Measurements from ENCODE around the gene TP53AIP1.
A peak's percentile ranks its signal among the peaks of the same experiment; 100 is the strongest.
"Not testable (repeated sequence)": the region's sequence is repeated elsewhere in the genome, so short reads cannot be mapped to it uniquely, and the experiment has no call there.

Gene TP53AIP1

DNA sequence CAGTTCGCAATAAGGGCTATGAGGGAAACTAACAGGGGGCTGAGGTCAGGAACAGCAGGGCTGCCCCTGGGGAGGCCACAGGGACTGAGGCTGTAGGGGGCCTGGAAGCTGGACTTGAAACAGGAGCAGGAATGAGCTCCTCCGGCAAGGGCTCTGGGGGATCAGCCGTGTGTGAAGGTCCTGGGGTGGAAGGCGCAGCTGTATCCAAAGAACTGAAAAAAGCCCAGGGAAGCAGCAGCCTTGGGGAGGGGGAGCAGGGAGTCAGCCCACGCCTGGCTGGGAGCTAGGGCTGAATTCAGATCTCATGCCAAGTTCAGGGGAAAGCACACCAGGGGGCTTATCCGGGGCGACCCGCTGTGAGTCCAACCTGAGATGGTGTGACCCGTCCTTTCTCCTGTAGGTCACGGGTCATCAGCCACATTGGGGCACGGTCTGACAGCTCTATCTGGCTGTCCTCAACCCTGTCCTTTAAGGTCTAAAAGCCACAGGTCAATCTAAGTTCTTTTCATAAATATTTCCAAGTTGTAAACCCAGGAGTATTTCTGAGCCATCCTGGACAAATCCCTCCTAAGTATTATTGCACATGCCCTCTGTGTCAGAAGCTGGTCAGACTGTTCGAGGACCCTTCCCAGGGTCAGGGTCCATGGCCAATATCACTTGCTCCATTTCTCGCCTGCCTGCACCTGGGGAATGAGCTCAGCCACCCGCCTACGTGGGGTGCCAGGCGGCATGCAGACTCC, 18.0 kb downstream of the TP53AIP1 start:
- DNase-seq, result no peak

DNA sequence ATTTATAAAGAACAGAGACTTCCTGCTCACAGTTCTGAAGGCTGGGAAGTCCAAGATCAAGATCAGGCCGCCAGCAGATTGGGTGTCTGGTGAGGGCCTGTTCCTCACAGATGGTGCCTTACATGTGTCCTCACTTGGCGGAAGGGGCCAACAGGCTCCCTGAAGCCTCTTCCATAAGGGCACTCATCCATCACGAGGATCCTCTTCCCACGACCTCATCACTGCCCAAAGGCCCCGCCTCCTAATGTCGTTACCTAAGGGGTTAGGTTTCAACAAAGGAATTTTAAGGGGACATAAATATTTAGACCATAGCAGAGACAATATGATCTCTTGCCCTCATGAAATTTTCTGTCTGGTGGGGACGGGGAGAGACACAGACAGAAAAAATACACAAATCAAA, 18.6 kb downstream of the TP53AIP1 start:
- no peak for DNase-seq

- DNase-seq, result no peak
These were observed 20.9 kb downstream of the TP53AIP1 start for GRCh38 chr11:128921793-128922192.

DNA sequence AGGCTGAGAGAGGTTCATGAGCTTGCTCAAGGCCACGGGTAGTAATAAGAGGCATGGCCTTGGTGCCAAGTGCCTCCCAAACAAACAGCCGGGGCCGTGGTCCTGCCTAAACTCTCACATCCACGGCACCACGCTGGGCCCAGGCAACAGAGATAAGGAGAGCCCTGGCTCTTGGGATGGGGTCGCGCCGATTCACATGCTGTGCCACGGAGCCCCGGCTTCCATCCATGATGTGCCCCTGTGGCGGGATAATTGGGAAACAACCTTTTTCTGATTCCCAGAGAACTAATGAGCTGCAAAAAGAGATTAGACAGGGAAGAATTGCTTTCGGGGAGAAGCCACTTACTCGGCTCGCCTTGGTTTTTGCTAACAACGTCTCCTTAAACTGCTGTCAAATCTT, 22.0 kb downstream of the TP53AIP1 start:
- DNase-seq, result no peak

DNA sequence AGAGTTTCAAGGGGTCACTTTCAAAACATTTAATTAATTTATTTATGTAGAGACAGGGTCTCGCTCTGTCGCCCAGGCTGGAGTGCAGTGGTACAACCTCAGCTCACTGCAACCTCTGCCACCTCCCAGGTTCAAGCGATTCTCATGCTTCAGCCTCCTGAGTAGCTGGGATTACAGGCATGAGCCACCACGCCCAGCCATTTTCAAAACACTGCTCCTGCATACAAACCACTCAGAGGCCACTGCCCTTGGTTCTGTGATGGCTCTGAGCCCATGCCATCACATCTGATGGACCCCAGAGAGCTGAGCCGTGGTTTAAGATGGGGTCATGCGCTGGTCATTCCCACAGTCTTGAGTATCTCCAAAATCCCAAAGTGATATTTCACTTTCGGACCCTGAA, 23.0 kb downstream of the TP53AIP1 start:
- DNase-seq, result not testable (repeated sequence)

- no peak for DNase-seq
These were observed 23.5 kb downstream of the TP53AIP1 start for GRCh38 chr11:128919216-128919615.

DNA sequence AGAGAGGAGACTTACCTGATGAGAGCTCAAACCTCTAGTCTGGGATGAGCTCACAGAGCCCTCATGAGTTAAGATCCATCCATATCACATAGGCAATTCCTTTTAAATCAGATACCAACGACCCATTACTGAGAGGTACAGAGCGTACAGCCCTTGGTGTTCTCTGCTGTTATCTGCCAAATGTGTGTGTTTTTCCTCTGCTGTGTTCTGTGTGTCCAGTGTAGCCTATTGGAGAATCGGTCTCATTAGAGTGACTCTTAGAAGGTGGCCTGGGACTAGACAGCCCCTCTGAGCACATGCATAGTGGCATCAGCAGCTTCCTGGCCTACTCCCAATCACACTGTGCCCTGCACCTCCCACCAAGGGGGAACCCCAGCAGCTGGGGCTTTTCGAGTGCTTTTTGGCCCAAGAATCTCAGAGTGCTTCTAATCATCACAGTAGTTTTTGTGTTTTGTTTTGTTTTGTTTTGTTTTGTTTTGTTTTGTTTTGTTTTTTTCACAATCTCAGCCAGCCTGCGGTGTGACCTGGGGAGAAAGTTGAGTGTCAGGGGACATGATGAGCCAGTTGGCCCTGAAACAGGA, 25.4 kb downstream of the TP53AIP1 start:
- DNase-seq, result no peak

GRCh38 chr11:128916681-128917080, 26.0 kb downstream of the TP53AIP1 start:
- no peak for DNase-seq

- no peak for DNase-seq
These were observed 26.6 kb downstream of the TP53AIP1 start for GRCh38 chr11:128916037-128916572.

DNA sequence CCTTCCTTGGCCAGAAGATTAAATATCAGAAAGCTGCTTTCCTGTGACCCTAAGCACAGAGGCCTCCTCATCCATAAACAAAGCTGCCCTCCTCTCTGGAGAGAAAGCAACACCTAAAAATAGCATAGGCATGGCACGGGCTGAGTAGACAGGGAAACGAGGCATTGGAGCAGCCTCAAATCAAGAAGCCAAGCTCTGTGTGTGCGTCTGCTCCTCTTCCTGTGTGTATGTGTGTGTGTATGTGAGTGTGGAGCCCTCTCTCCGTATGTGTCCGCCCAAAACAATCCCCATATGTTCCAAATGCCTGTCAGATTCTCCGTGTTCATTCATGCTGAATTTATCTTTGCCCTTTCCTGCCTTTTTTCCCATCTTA, 27.5 kb downstream of the TP53AIP1 start:
- DNase-seq, result no peak

DNA sequence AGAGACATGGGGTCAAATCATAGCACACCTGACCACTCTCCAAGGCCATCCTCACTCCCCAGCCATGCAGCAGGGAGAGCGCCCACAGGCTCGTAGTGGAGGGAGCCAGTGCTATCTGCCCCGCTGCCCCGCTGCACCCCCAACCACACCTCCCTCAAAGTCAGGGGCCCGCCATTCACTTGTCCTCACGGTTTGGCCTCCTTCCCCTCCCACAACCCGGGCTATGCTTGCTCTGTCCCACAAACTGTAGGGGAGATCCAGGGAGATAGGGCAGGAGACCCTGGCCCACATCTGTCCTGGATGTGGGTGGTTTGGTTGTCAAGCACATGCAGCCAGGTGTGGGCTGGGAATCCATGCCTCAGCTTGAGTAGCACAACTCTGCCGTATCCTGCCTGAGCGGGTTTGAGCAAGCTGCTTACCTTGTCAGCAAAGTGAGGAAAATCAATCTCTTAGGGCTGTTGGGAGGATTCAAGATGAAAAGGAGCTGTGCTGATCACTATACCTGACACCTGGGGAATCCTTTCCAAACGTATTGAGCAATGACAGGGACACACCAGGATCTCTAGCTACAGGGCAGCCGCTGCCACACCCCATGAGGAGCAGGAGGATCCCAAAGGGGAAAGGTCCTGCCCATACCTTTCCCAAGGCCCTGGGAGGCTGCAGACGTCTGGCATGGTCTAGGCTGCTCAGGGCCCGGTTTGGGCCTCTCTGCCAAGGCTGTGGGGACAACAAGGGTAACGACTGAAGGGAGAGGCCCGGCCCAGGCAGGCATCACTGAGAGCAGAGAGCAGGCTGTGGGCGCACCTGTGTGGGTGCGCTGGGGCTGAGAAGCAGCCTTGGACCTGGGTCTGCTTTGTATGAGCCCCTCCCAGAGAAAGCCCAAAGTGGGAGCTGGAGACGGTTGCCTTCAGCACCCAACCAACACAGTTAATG, 28.2 kb downstream of the TP53AIP1 start:
- no peak for DNase-seq

DNA sequence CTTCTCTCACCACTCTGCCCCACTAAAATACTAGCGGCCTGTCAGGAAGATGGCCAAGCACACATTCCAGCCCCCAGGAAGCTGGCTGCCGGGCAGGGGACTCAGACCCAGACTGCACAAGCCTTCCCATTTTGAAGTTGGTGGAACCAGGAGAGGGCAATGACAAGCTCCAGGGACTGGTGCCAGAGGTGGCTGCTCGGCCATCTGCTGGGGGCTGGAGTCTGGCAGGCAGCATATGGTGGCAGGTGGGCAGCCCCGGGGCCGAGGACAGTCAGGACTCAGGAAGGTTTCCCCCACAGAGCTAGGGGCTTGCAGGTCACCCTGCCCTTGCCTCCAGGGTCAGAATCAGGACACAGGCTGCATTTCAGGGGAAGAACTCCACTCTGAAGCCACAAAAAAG, 28.9 kb downstream of the TP53AIP1 start:
- DNase-seq, result no peak

DNA sequence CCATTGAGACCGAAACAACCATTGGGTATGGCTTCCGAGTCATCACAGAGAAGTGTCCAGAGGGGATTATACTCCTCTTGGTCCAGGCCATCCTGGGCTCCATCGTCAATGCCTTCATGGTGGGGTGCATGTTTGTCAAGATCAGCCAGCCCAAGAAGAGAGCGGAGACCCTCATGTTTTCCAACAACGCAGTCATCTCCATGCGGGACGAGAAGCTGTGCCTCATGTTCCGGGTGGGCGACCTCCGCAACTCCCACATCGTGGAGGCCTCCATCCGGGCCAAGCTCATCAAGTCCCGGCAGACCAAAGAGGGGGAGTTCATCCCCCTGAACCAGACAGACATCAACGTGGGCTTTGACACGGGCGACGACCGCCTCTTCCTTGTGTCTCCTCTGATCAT, 31.0 kb downstream of the TP53AIP1 start:
- DNase-seq, result no peak

GRCh38 chr11:128911239-128911638, 31.4 kb downstream of the TP53AIP1 start:
- DNase-seq, result no peak

- DNase-seq, result no peak
These were observed 32.1 kb downstream of the TP53AIP1 start for GRCh38 chr11:128910576-128910975.

DNA sequence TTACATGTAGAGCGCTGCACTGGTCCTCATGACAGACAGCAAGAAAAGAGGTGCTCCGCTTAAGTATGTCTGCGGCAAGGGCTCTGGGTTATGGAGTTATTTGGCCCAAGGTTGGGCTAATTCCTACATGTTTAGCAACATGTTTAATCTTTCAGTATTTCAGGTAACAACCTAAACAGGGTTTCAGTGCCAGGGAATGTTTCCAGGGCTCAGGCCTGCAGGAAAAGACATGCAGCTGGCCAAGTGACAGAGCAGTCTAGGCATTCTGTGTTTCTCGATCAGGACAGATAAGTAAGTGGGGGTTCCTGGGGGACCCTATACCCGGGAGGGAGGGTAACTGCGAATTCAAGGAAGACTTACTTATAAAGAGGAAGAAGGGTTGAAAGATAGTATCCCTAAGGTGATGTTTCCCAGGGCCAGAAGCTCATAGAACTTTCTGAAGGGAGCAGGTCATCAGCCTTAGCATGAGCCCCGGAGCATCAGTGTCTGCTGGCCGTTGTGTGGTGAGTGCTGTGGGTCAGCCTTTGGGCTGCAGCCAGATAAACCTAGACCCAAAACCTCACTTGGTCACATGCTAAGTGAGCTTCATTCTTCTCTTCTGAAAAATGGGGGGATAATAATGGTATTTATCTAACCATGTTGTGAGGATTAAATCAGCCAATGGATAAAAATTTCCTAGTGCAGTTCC, 33.1 kb downstream of the TP53AIP1 start:
- DNase-seq, result no peak

- no peak for DNase-seq
These were observed 34.1 kb downstream of the TP53AIP1 start for GRCh38 chr11:128908391-128909246.

DNA sequence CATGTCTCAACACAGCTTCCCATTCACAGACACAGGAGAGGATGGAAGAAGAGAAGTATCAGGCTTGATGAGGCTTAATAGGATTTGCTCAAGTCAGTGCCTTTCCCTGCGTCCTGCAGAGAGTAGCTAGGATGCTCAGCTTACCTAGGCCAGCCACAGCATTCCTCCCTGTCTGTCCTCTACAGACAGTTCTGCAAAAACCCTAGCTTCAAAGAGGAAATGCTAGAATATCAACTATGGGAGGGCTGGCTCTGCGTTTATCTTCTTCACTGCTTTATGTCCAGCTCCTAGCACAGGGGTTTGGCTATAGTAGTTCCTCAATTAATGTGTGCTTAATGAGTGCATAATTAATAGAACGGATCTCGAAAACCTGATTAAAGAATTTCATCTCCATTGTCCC, 35.1 kb downstream of the TP53AIP1 start:
- DNase-seq, result no peak

DNA sequence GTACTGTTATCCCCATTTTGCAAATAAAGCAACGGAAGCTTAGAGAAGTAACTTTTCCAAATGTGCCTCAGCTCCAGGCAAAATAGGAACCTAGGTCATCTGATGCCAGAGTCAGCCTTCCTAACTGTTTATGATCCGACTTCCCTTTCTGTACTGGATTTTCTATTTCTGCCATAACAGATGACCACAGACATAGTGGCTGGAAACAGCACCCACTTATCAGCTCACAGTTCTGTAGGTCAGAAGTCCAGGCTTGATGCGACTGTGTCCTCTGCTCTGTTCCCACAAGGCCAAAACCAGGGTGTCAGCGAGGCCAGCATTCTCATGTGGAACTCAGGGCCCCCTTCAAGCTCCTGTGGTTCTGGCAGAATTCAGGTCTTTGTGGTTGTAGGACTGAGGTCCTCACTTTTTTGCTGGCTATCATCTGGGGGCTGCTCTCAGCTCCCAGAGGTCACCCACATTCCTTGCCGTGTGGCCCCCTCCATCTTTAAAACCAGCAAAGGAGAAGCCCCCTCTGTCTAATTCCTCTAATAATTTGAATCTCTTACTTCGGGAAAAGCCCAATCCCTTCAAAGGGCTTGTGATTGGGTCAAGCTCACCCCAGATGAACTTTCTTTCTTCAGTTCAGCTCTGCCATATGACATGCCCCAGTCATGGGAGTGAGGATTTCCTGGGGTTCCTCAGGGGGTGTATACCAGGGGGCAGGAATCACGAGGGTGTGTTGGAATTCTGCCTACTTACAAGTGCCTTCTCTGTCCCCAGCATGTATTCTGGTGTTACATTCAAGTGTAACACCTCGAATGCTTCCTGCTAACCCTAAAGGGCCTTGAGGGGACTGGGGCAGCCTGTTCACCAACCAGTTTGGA, 36.3 kb downstream of the TP53AIP1 start:
- no peak for DNase-seq

DNA sequence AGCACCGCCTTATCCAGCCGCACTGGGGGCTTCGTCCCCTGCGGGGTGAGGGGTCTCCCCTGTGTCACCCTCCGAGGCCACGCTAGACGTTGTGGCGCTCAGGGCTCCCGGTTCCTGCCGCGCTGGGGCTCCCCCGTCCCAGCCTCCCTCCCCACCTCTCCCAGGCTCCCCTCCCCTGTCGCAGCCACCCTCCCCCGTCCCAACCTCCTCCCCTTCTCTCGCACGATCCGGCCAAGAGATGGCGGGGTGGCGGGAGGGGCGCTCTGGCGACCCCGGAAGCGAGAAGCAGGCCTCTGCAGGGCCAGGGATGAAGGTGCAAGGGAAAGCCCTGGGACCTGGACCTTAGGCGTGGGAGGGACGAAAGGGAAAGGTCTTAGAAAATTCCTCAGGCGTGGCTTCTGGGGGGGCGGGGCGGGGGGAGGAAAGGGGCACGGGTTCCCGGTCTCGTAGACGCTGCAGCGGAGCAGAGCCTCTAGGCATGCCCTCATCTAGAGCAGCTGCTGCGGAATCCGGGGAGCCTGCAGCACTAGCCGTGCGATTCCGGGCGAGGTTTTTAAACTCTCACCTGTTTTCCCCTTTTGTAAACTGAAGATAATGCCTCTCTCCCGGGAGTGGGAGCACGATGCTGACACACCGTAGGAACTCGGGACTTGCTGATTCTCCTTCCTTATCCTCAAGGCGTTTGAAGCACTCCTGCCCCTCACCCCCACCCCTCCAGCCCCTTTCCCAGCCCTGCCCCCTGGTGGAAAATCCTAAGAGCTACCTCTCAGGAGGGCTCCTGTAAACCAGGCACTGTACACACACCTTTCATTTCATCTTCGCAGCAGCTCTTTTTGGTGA, 37.1 kb downstream of the TP53AIP1 start:
- peak; percentile 37 for DNase-seq
